ENCODE data around the gene RND1.
"Not testable (repeated sequence)": the region's sequence is repeated elsewhere in the genome, so short reads cannot be mapped to it uniquely, and the experiment has no call there.

Gene RND1

GRCh38 chr12:48859607-48860006 lies 6.1 kb downstream of the RND1 start:
- no peak overlapping the region for H3K4me3 ChIP-seq (ENCODE audit: low read depth, low read length)
- DNase-seq (ENCODE audit: low read depth) = no peak
- TF ChIP-seq CTCF (IDR thresholded peaks at IDR 0.05; ENCODE audit: insufficient read depth, low read depth, low read length, missing control alignments) = no peak

GRCh38 chr12:48858043-48858442 lies 7.6 kb downstream of the RND1 start:
- no peak for TF ChIP-seq CTCF (IDR thresholded peaks at IDR 0.05; ENCODE audit: insufficient read depth, low read depth, low read length, missing control alignments)
- no peak for DNase-seq (ENCODE audit: low read depth)
- H3K4me3 ChIP-seq (ENCODE audit: low read depth, low read length) = no peak overlapping the region

- TF ChIP-seq CTCF (IDR thresholded peaks at IDR 0.05; ENCODE audit: insufficient read depth, low read depth, low read length, missing control alignments) = no peak
- H3K4me3 ChIP-seq (ENCODE audit: low read depth, low read length) = no peak overlapping the region
- peak; percentile 30 for DNase-seq (ENCODE audit: low read depth)
Measured at GRCh38 chr12:48857278-48857994, 8.2 kb downstream of the RND1 start.

- H3K4me3 ChIP-seq (ENCODE audit: low read depth, low read length) = no peak overlapping the region
- DNase-seq (ENCODE audit: low read depth) = no peak
- no peak for TF ChIP-seq CTCF (IDR thresholded peaks at IDR 0.05; ENCODE audit: insufficient read depth, low read depth, low read length, missing control alignments)
Measured at GRCh38 chr12:48856379-48856778, 9.3 kb downstream of the RND1 start.

- DNase-seq (ENCODE audit: low read depth) = not testable (repeated sequence)
Measured at GRCh38 chr12:48854932-48855331, 10.7 kb downstream of the RND1 start.

GRCh38 chr12:48854488-48854887 lies 11.2 kb downstream of the RND1 start:
- H3K4me3 ChIP-seq (ENCODE audit: low read depth, low read length) = no peak overlapping the region
- DNase-seq (ENCODE audit: low read depth) = no peak
- TF ChIP-seq CTCF (IDR thresholded peaks at IDR 0.05; ENCODE audit: insufficient read depth, low read depth, low read length, missing control alignments) = no peak

More at GRCh38 chr12:48854932-48855331, 10.7 kb downstream of the RND1 start:
- H3K4me3 ChIP-seq (ENCODE audit: low read depth, low read length) = not testable (repeated sequence)

GRCh38 chr12:48852734-48853688 lies 12.7 kb downstream of the RND1 start:
- peak; percentile 80 for TF ChIP-seq CTCF (IDR thresholded peaks at IDR 0.05; ENCODE audit: insufficient read depth, low read depth, low read length, missing control alignments)
- DNase-seq (ENCODE audit: low read depth) = peak; percentile 93
- H3K4me3 ChIP-seq (ENCODE audit: low read depth, low read length) = peak overlapping the region; percentile 80

Measured in GM12865 (cell line).